HCT116 (cell line): ENCODE measurements around the gene PBX3.

Experiments used
- POLR2A ChIP-seq: IDR thresholded peaks from 2 replicates; pipeline ENCODE4 v1.7.0; 2011; ENCODE audit warnings: borderline replicate concordance; ENCODE audit not compliant: insufficient read depth, insufficient read length; ENCODE audit errors: extremely low read depth
- REST ChIP-seq: IDR thresholded peaks from 2 replicates; pipeline ENCODE4 v1.6.1; 2012; ENCODE audit warnings: low read depth
- SP1 ChIP-seq: IDR thresholded peaks from 2 replicates; pipeline ENCODE4 v1.6.1; 2012; ENCODE audit warnings: low read depth
- TCF7L2 ChIP-seq: IDR thresholded peaks from 2 replicates; pipeline ENCODE4 v1.7.0; 2011; ENCODE audit warnings: borderline replicate concordance, inconsistent platforms; ENCODE audit not compliant: insufficient read depth, insufficient read length; ENCODE audit errors: extremely low read depth
- TF ChIP-seq, protein P1 (sequence below), 3 experiments: fragments of 200-600 bp in 1 of 3; sonication (generic) in 1 of 3; IDR thresholded peaks in 2 of 3; conservative IDR thresholded peaks in 1 of 3; 2 replicates each; pipeline ENCODE4 v1.5.1; 2012 to 2017; ENCODE audit warnings: low read depth in 2 of 3, low read length in 2 of 3, antibody characterized with exemption in 1 of 3, borderline replicate concordance in 1 of 3, control low read depth in 1 of 3, mild to moderate bottlenecking in 1 of 3, mixed read lengths in 1 of 3, mixed run types in 1 of 3, moderate library complexity in 1 of 3; ENCODE audit not compliant: insufficient read depth in 1 of 3
- TF ChIP-seq, protein P2 (sequence below): IDR thresholded peaks from 2 replicates; pipeline ENCODE4 v1.6.1; 2011; ENCODE audit warnings: mild to moderate bottlenecking, low read length, moderate library complexity; ENCODE audit not compliant: insufficient replicate concordance; ENCODE audit errors: extremely low read depth

DNA sequence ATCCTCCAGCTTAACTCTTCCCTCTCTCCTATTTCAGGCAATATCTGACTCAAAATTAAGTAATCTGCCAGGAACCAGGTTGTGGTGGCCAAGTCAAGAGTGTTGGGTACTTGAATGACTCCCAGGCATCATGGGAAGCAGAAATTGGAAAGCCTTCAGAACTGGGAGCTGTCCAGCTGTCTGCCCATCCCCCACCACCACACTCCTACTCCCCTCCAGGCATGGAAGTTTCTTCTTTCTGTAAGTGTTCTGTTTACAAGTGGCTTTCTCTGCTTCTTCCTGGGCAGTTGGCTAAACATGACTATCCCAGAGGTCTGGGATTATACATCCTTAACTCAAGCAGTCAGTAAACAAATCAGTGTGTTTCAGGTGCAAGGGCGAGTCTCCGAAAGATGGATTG, 14.6 kb upstream of the PBX3 start:
- TF ChIP-seq POLR2A = no peak
- TF ChIP-seq, protein P1, sequence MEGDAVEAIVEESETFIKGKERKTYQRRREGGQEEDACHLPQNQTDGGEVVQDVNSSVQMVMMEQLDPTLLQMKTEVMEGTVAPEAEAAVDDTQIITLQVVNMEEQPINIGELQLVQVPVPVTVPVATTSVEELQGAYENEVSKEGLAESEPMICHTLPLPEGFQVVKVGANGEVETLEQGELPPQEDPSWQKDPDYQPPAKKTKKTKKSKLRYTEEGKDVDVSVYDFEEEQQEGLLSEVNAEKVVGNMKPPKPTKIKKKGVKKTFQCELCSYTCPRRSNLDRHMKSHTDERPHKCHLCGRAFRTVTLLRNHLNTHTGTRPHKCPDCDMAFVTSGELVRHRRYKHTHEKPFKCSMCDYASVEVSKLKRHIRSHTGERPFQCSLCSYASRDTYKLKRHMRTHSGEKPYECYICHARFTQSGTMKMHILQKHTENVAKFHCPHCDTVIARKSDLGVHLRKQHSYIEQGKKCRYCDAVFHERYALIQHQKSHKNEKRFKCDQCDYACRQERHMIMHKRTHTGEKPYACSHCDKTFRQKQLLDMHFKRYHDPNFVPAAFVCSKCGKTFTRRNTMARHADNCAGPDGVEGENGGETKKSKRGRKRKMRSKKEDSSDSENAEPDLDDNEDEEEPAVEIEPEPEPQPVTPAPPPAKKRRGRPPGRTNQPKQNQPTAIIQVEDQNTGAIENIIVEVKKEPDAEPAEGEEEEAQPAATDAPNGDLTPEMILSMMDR (IDR thresholded peaks at IDR 0.05 in 2 of 3, conservative IDR thresholded peaks at IDR 0.05 in 1 of 3; ENCODE audit: borderline replicate concordance in 1 of 3, insufficient read depth in 1 of 3, low read depth in 2 of 3, low read length in 2 of 3) = no peak
- TF ChIP-seq TCF7L2 = no peak
- no peak for TF ChIP-seq SP1
- TF ChIP-seq, protein P2, sequence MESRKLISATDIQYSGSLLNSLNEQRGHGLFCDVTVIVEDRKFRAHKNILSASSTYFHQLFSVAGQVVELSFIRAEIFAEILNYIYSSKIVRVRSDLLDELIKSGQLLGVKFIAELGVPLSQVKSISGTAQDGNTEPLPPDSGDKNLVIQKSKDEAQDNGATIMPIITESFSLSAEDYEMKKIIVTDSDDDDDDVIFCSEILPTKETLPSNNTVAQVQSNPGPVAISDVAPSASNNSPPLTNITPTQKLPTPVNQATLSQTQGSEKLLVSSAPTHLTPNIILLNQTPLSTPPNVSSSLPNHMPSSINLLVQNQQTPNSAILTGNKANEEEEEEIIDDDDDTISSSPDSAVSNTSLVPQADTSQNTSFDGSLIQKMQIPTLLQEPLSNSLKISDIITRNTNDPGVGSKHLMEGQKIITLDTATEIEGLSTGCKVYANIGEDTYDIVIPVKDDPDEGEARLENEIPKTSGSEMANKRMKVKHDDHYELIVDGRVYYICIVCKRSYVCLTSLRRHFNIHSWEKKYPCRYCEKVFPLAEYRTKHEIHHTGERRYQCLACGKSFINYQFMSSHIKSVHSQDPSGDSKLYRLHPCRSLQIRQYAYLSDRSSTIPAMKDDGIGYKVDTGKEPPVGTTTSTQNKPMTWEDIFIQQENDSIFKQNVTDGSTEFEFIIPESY = no peak
- TF ChIP-seq REST = peak; percentile 56
